ENCODE data around the gene PTPRN2. TPM values are rescaled to one million over a fixed set of nuclear protein-coding genes. Genes with fewer than 3 reads are reported as not detected.

PTPRN2 gene
- total and polyA plus RNA-seq, 2 of the 8 experiments (the other 6 are each of a cell fraction or from before 2014, with no cell fraction given): 2.6 to 4.5 TPM

GRCh38 chr7:158134824-158135223 is 452.8 kb downstream of the PTPRN2 start:
- H2BK12ac ChIP-seq (ENCODE audit: low read depth, low read length): no peak overlapping the region
- no peaks in the 10 kb centered on the region for H3K27me3 ChIP-seq (replicated peaks in 1 of 4; ENCODE audit: control insufficient read depth in 3 of 4, extremely low read depth in 1 of 4, insufficient read depth in 3 of 4, low read length in 3 of 4)
- H2AK5ac ChIP-seq (ENCODE audit: low read depth, low read length): no peak overlapping the region
- peaks cover 19% of the 10 kb centered on the region; the same call in 1 of the 2 replicates for H3K23me2 ChIP-seq (ENCODE audit: low read depth, low read length)
- no peaks in the 10 kb centered on the region; a peak in 1 of 8 replicates for H3K36me3 ChIP-seq (ENCODE audit: control insufficient read depth in 2 of 4, insufficient read depth in 4 of 4, low read length in 3 of 4)
- ChIA-PET POLR2A (ENCODE audit: partially characterized antibody) (no interaction called here), CTCF (ENCODE audit: partially characterized antibody) (interaction anchor here (0.6 kb wide), 1 partner anchor 86 kb away, joined by 3 read pairs; no protein-coding TSS in a partner anchor)
- H4K20me1 ChIP-seq (replicated peaks in 1 of 2; ENCODE audit: control insufficient read depth in 1 of 2, insufficient read depth in 2 of 2, low read length in 2 of 2): peaks cover 0 to 8% of the 10 kb centered on the region in 2 experiments
- no peaks in the 10 kb centered on the region; a peak in 1 of 7 replicates for H3K4me1 ChIP-seq (replicated peaks in 1 of 4; ENCODE audit: control insufficient read depth in 3 of 4, insufficient read depth in 4 of 4, low read length in 3 of 4)
- H2AFZ ChIP-seq (ENCODE audit: low read length): no peak overlapping the region
- no peak overlapping the region for H2BK15ac ChIP-seq (ENCODE audit: low read length)
- no peaks in the 10 kb centered on the region for H3K79me1 ChIP-seq (ENCODE audit: low read depth, low read length)
- H3K4me3 ChIP-seq (ENCODE audit: extremely low read depth in 1 of 4, insufficient read depth in 2 of 4, low read depth in 3 of 4, low read length in 4 of 4): no peak overlapping the region
- H2BK20ac ChIP-seq (ENCODE audit: low read length): no peak overlapping the region
- H3K9me3 ChIP-seq (ENCODE audit: insufficient read depth in 2 of 2, low read depth in 1 of 2, low read length in 1 of 2): peaks cover 27 to 34% of the 10 kb centered on the region in 2 experiments; a peak in 3 of 4 replicates
- no peak overlapping the region for H3K4ac ChIP-seq (replicated peaks; ENCODE audit: insufficient read length, low read depth, low read length)
- no peak overlapping the region for H3K23ac ChIP-seq (ENCODE audit: insufficient read length)
- H3K4me2 ChIP-seq (ENCODE audit: insufficient read depth in 1 of 2, low read depth in 2 of 2, low read length in 2 of 2): no peak overlapping the region
- H4K8ac ChIP-seq (ENCODE audit: extremely low read depth, insufficient read depth, low read length): no peak overlapping the region
- DNase-seq (ENCODE audit: low read depth in 1 of 2, low spot score in 2 of 2) (no peak), FAIRE-seq (no peak)
- no peak overlapping the region for H2BK120ac ChIP-seq (replicated peaks; ENCODE audit: low read depth, low read length)
- no peak overlapping the region for H3K56ac ChIP-seq (replicated peaks; ENCODE audit: insufficient read length, low read depth, low read length)
- no peak overlapping the region for H4K5ac ChIP-seq (ENCODE audit: insufficient read length, low read depth, low read length)
- H3K79me2 ChIP-seq (ENCODE audit: control insufficient read depth in 1 of 2, insufficient read depth in 2 of 2, low read length in 2 of 2): no peaks in the 10 kb centered on the region
- no peak overlapping the region for H2BK5ac ChIP-seq (ENCODE audit: low read depth, low read length)
- H3K14ac ChIP-seq (ENCODE audit: insufficient read length): no peak overlapping the region
- no peak overlapping the region for H4K91ac ChIP-seq (replicated peaks; ENCODE audit: insufficient read length, low read length)
- WGBS, 2 experiments (ENCODE audit: extremely low coverage in 1 of 2, insufficient coverage in 1 of 2, insufficient read length in 1 of 2, insufficient replicate concordance in 2 of 2, low coverage in 1 of 2, low lambda C conversion rate in 2 of 2, missing lambda C conversion rate in 1 of 2): 94% methylated on average over 4 of the region's 4 CpGs; no CpG with 5 or more reads in 1 of the 2 experiments
- H3K18ac ChIP-seq (ENCODE audit: extremely low read depth, low read length): no peak overlapping the region
- H3K27ac ChIP-seq (ENCODE audit: low read depth, low read length): no peak overlapping the region
- H3K9ac ChIP-seq (replicated peaks in 1 of 4; ENCODE audit: extremely low read depth in 1 of 4, low read depth in 3 of 4, low read length in 3 of 4): no peak overlapping the region
- TF ChIP-seq TAF7 (optimal IDR thresholded peaks at IDR 0.05; ENCODE audit: borderline replicate concordance, low read depth, low read length) (no peak), MAX (IDR thresholded peaks at IDR 0.05) (no peak), RNF2 (IDR thresholded peaks at IDR 0.05; ENCODE audit: borderline replicate concordance, low read depth, low read length, missing control alignments, poor library complexity, severe bottlenecking) (no peak), CBX5 (IDR thresholded peaks at IDR 0.05; ENCODE audit: low read depth, low read length) (no peak), CEBPB (IDR thresholded peaks at IDR 0.05; ENCODE audit: low read depth, low read length) (no peak), EP300 (IDR thresholded peaks at IDR 0.05; ENCODE audit: borderline replicate concordance in 1 of 2, low read depth in 2 of 2, low read length in 2 of 2) (no peak), KDM4A (IDR thresholded peaks at IDR 0.05; ENCODE audit: low read depth, low read length, severe bottlenecking) (no peak), TEAD4 (IDR thresholded peaks at IDR 0.05; ENCODE audit: low read depth, low read length) (no peak), POU5F1 (IDR thresholded peaks at IDR 0.05; ENCODE audit: low read depth, low read length) (no peak), BRCA1 (IDR thresholded peaks at IDR 0.05; ENCODE audit: low read depth, low read length) (no peak), RBBP5 (IDR thresholded peaks at IDR 0.05; ENCODE audit: borderline replicate concordance, low read depth, low read length) (no peak), HDAC2 (IDR thresholded peaks at IDR 0.05; ENCODE audit: borderline replicate concordance in 1 of 2, low read depth in 2 of 2, low read length in 2 of 2) (no peak), SRF (IDR thresholded peaks at IDR 0.05; ENCODE audit: low read depth, low read length) (no peak)

All from H1 (cell line).